Left renal cortex interstitium (tissue), 4 donors: ENCODE data around the gene TMEM269. TPM values are rescaled to one million over a fixed set of nuclear protein-coding genes. Genes with fewer than 3 reads are reported as not detected.
"Not testable (repeated sequence)": the region's sequence is repeated elsewhere in the genome, so short reads cannot be mapped to it uniquely, and the experiment has no call there.

ENCODE experiments used
- DNase-seq, 4 donors: peaks; one replicate each; pipeline ENCODE4 v3.0.0-alpha.2; 2013; ENCODE audit warnings: low read depth in 4 of 4, low spot score in 2 of 4, missing footprints in 1 of 4
- polyA plus RNA-seq, 4 donors: library from polyadenylated mRNA; unstranded; fragments of 120-200 nt; gene quantifications; one replicate each; pipeline ENCODE4 v1.2.1, GENCODE V29; 2013; ENCODE audit not compliant: insufficient read length in 4 of 4

Gene TMEM269
- polyA plus RNA-seq, 4 donors, result 0.78 to 1.6 (median 0.97) TPM

GRCh38 chr1:42773420-42773819, 11.4 kb upstream of the TMEM269 start:
- no peak for DNase-seq

DNA sequence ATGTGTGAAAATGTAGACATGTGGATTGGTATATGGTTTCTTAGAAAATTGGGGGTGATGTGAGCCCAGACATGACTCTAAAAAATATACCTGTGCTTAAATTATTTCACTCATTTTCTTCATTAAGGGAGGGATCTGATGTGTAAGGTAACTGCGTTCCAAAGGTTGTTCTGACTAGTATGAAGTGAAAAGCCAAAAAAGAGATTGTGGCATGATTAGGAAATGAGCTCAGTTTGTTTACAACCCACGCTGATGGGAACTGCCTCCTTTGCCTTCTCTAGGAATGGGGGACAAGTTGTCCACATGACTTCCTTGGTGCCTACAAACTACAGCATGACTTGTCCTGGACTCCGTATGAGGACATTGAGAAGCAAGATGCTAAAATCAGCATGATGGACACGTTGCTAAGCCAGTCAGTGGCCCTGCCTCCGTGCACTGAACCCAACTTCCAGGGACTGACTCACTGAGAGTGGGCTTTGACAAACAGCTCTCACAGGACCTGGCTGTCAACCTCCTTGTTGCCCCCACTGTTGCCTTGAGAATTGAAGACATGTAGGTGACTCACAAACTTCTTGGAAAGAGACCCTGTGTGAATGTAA, 9.8 kb upstream of the TMEM269 start:
- no peak for DNase-seq

- DNase-seq, result no peak
These were observed 8.3 kb upstream of the TMEM269 start for GRCh38 chr1:42776502-42776901.

DNA sequence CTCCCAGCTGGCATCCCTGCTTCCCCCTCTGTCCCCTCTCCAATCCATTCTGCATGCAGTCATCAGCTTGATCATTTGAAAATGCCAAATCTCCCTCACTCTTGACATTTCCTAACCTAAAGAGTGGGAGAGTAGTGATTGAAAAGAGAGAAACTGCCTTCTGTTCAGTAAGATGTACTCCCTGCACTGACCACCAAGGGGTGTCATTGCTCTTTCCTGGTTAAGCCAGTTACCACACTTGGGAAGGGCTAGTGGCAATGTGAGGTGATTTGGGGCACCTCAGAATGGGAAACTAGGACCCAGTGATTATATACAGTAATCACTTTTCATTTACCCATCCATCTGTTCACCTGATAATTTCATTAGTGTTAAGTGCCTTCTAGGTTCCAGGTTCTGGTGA, 6.9 kb upstream of the TMEM269 start:
- no peak for DNase-seq

- DNase-seq, result no peak
These were observed 5.1 kb upstream of the TMEM269 start for GRCh38 chr1:42779725-42780124.

DNA sequence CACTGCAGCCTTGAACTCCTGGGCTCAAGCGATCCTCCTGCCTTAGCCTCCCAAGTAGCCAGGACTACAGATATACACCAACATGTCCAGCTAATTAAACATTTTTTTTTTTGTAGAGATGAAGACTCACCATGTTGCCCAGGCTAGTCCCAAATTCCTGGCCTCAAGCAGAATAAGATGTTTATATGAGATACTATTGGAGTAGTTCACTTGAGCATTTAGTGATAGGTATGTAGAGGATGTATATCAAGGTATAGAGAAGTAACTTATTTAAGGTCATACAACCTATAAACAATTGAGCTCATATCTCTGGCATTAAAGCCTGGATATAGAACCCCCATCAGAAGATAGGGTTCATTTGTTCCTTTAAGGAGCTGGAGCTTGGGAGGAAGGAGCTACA, 4.6 kb upstream of the TMEM269 start:
- no peak for DNase-seq

GRCh38 chr1:42783092-42783491, 1.7 kb upstream of the TMEM269 start:
- DNase-seq, result no peak

GRCh38 chr1:42784547-42784945, 245 bp upstream of the TMEM269 start:
- DNase-seq, result no peak

DNA sequence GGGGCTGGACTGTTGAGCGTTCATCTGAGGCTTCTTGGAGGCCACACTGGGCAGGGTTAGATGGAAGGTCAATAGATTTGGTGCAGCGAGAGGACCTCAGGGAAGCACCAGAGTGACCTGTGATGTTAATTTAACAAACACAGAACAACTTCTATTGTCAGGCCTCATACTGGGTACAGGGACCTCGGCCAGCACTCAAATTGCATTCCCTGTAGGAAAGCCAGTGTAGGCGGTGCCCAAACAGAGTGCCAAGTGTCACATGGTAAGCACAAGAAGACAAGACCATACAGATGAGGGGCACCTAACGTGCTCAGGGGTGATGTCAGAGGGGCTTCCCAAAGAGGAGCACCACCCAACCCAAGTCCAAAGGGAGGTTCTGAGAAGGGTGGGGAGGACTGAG, 1.3 kb downstream of the TMEM269 start:
- no peak for DNase-seq

DNA sequence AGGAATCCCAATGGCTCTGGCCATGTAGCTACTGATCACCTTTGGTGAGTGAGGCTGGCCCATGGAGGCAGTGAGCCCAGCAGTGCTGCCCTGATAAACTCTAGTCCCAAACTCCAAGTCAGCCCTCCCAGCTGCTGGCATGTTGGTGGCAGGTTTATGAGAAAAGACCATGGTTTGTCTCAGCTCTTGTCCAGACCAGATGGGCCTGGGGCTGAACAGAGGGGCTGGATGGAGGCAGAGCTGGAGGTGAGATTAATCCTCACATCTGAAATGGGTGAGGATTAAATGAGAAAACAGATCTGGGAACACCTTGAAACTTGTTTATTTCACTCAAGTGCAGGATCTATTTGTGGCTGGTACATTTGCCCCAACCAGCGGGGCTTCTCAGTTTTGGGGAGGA, 3.2 kb downstream of the TMEM269 start:
- DNase-seq, result no peak

- DNase-seq, result no peak
These were observed 9.0 kb downstream of the TMEM269 start for GRCh38 chr1:42793824-42794223.

- DNase-seq, result no peak
These were observed 12.6 kb downstream of the TMEM269 start for GRCh38 chr1:42797414-42797813.

GRCh38 chr1:42797979-42798378, 13.2 kb downstream of the TMEM269 start:
- no peak for DNase-seq

- no peak for DNase-seq
These were observed 17.2 kb downstream of the TMEM269 start for GRCh38 chr1:42801832-42802473.

GRCh38 chr1:42806171-42806570, 21.4 kb downstream of the TMEM269 start:
- DNase-seq, result no peak

DNA sequence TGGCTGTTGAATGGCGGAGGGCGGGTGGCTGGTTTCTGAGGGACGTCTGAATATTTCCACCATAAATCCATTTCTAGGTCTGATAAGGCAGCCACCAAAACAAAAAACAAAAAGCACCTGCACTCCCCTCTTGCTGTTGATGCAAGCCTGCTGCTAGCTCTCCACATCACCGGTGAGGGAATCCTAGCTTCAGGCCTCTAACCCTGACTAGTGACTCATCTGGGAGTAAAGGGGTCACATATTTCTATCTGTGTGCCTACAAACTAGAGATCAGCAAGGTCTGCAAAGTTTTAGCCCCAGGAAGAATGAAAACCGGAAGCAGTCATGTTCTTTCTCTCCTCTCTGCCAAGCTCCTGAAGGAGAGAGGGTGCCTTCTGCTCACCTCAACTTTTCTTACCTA, 21.8 kb downstream of the TMEM269 start:
- no peak for DNase-seq

GRCh38 chr1:42807056-42807668, 22.4 kb downstream of the TMEM269 start:
- no peak for DNase-seq

DNA sequence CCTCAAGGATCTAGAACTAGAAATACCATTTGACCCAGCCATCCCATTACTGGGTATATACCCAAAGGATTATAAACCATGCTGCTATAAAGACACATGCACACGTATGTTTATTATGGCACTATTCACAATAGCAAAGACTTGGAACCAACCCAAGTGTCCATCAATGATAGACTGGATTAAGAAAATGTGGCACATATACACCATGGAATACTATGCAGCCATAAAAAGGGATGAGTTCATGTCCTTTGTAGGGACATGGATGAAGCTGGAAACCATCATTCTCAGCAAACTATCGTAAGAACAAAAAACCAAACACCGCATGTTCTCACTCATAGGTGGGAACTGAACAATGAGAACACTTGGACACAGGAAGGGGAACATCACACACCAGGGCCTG, 30.0 kb downstream of the TMEM269 start:
- not testable (repeated sequence) for DNase-seq

- DNase-seq, result peak in 1 of 4 donors; percentile 15
These were observed 31.3 kb downstream of the TMEM269 start for GRCh38 chr1:42815941-42816584.

DNA sequence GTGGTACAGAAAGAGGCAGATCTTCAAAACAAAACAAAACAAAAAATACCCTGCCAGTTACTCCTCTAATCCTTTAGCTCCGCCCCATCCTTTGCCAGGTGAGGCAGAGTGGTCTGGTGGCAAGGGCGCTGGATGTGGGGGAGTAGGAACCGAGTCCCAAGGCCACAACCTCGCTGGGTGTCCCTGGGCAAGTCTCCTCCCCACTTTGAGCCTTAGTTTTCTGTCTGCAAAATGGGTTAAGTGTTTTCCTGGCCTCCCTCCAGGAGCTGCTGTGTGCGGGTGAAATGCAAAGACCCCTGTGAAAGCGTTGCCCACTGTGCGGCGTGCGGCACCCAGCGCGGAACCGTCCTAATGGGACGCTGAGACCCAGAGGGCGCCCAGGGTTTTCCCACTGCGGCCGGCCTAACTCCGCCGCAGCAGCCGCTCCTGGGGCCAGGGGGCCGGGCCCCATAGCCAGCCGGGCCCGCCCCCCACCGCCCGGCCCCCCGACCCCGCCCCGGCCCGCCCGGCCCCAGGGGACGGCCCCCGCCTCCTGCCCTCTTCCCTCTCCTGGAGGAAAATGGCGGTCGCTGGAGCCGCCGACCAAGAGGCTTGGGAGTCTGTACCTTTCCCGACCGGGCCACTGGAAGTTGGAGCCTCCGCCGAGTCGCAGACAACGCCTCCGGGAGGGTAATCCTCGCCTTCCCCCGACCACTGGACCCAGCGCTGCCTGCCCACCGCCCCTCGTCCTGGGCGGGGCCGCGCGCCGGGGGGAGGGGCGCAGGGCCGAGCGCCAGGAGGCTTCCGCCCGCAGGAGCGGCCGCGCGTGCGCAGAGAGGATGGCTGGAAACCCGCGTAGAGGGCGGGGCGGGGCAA, 32.0 kb downstream of the TMEM269 start, which contains the start of the genes ERMAP and SVBP:
Gene ERMAP (plus strand): TSS at position 538 of the 855 bp plus-strand sequence. CDS start 13,327 bp downstream, outside the sequence.
Gene SVBP (minus strand): TSS at position 813 of the 855 bp plus-strand sequence. CDS start 853 bp downstream, outside the sequence.
- DNase-seq, result peak; percentile 75 to 85 (median 78)

DNA sequence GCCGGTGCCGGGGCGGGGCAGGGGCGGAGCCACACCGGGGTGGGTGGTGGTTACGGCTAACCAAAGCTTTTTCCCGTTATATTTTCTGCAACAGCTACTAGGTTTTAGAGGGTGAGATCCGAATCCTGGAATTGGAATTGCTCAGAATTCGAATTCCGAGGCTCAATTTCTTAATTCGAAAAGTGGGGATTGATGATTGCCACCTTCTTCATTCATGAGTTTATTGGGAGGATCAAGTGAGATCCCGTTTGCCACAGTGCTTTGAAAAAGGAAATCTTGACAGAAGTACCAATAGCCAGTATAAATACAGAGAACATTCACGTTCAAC, 32.6 kb downstream of the TMEM269 start:
- DNase-seq, result no peak
